PFSK-1 (cell line): ENCODE results near the gene SPATA6L.

Source experiments
- REST ChIP-seq, 2 experiments: IDR thresholded peaks; 2 replicates each; pipeline versions ENCODE4 v1.6.1 to v1.8.0; 2011 to 2012; ENCODE audit warnings: low read depth in 2 of 2, low read length in 2 of 2, control low read depth in 1 of 2, inconsistent platforms in 1 of 2, mild to moderate bottlenecking in 1 of 2, moderate library complexity in 1 of 2; ENCODE audit not compliant: insufficient read depth in 1 of 2
- SIN3A ChIP-seq: IDR thresholded peaks from 2 replicates; pipeline ENCODE4 v1.6.1; 2012; ENCODE audit warnings: mild to moderate bottlenecking, low read length, moderate library complexity, borderline replicate concordance; ENCODE audit not compliant: insufficient read depth

DNA sequence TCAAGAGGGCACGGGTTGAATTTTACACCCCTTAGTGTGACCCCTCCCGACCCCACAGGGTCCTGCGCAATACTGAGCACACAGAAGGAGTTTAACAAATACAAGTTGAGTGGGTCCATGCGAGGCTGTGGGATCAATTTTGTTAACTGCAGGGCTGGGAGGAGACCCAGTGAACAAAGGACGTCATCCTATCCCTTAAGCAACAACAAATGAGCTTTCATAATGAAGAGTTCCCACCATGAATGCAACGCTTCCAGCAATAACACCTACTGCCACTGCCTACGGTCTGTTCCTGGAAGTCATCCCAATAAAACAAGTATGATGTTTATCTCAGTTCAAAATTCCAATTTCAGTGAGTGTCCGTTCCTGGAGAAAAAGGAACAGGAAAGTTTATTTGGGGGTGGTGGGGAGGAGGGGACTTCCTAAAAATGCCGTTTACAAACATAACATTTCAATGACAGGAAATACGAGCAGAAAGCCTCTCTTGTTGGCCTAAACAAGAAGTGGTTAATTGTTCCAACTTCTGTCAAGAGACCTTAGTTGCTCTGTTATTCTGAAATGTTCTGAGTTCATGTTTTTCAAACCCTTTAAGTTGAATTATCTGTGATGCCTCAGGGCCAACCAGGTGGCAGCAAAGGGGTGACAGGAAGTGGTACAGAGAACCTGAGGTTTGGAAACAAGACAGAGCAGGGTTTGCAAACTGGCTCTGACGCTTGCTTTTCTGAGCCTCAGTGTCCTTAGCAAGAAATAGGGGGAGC is 69.9 kb downstream of the SPATA6L start:
- TF ChIP-seq SIN3A = no peak
- TF ChIP-seq REST (IDR thresholded peaks at IDR 0.05; ENCODE audit: insufficient read depth in 1 of 2, low read depth in 2 of 2, low read length in 2 of 2) = no peak
